ENCODE data around the gene PDIA5.

Gene PDIA5

GRCh38 chr3:123066896-123067688 is at the start of gene PDIA5:
TSS of gene PDIA5 (plus strand) at chr3:123067025. CDS start at chr3:123067165, 140 bp downstream.
- H3K4me3 ChIP-seq (ENCODE audit: low read length), result peak within 1 kb of the TSS; percentile 80
- no peak for TF ChIP-seq ZNF274 (IDR thresholded peaks at IDR 0.05; ENCODE audit: low read depth, low read length)

GRCh38 chr3:123018683-123019082 is 48.1 kb upstream of the PDIA5 start:
- H3K4me3 ChIP-seq (ENCODE audit: low read length), result no peak overlapping the region
- no peak for TF ChIP-seq ZNF274 (IDR thresholded peaks at IDR 0.05; ENCODE audit: low read depth, low read length)

GRCh38 chr3:123019161-123019560 is 47.7 kb upstream of the PDIA5 start:
- no peak overlapping the region for H3K4me3 ChIP-seq (ENCODE audit: low read length)
- TF ChIP-seq ZNF274 (IDR thresholded peaks at IDR 0.05; ENCODE audit: low read depth, low read length), result no peak

- H3K4me3 ChIP-seq (ENCODE audit: low read length), result no peak overlapping the region
- no peak for TF ChIP-seq ZNF274 (IDR thresholded peaks at IDR 0.05; ENCODE audit: low read depth, low read length)
These were observed 47.2 kb upstream of the PDIA5 start for GRCh38 chr3:123019591-123019990.

GRCh38 chr3:123020709-123021108 is 46.1 kb upstream of the PDIA5 start:
- H3K4me3 ChIP-seq (ENCODE audit: low read length), result no peak overlapping the region
- TF ChIP-seq ZNF274 (IDR thresholded peaks at IDR 0.05; ENCODE audit: low read depth, low read length), result no peak

- TF ChIP-seq ZNF274 (IDR thresholded peaks at IDR 0.05; ENCODE audit: low read depth, low read length), result no peak
- H3K4me3 ChIP-seq (ENCODE audit: low read length), result no peak overlapping the region
These were observed 45.4 kb upstream of the PDIA5 start for GRCh38 chr3:123021388-123021787.

- no peak overlapping the region for H3K4me3 ChIP-seq (ENCODE audit: low read length)
- TF ChIP-seq ZNF274 (IDR thresholded peaks at IDR 0.05; ENCODE audit: low read depth, low read length), result no peak
These were observed 44.8 kb upstream of the PDIA5 start for GRCh38 chr3:123021996-123022510.

GRCh38 chr3:123024056-123024455 is 42.8 kb upstream of the PDIA5 start:
- no peak for TF ChIP-seq ZNF274 (IDR thresholded peaks at IDR 0.05; ENCODE audit: low read depth, low read length)
- H3K4me3 ChIP-seq (ENCODE audit: low read length), result no peak overlapping the region

- no peak overlapping the region for H3K4me3 ChIP-seq (ENCODE audit: low read length)
- no peak for TF ChIP-seq ZNF274 (IDR thresholded peaks at IDR 0.05; ENCODE audit: low read depth, low read length)
These were observed 40.9 kb upstream of the PDIA5 start for GRCh38 chr3:123025642-123026521.

GRCh38 chr3:123026565-123027291 is 40.1 kb upstream of the PDIA5 start:
- TF ChIP-seq ZNF274 (IDR thresholded peaks at IDR 0.05; ENCODE audit: low read depth, low read length), result no peak
- H3K4me3 ChIP-seq (ENCODE audit: low read length), result peak overlapping the region; percentile 11; the same call in 1 of the 2 replicates

GRCh38 chr3:123027292-123028232 is 39.3 kb upstream of the PDIA5 start, which contains the start of gene SEMA5B:
TSS of gene SEMA5B (minus strand) at chr3:123027763. CDS start at chr3:122961263, 66,500 bp downstream.
- no peak for TF ChIP-seq ZNF274 (IDR thresholded peaks at IDR 0.05; ENCODE audit: low read depth, low read length)
- peak within 1 kb of the TSS; percentile 11; the same call in 1 of the 2 replicates for H3K4me3 ChIP-seq (ENCODE audit: low read length)

- peak overlapping the region; percentile 11; the same call in 1 of the 2 replicates for H3K4me3 ChIP-seq (ENCODE audit: low read length)
- TF ChIP-seq ZNF274 (IDR thresholded peaks at IDR 0.05; ENCODE audit: low read depth, low read length), result no peak
These were observed 38.5 kb upstream of the PDIA5 start for GRCh38 chr3:123028233-123028828.
